ENCODE measurements around the gene MAP3K13. TPM values are rescaled to one million over a fixed set of nuclear protein-coding genes. Genes with fewer than 3 reads are reported as not detected.

Gene MAP3K13
- total and polyA plus RNA-seq, 2 of the 13 experiments (the other 11 are each of a cell fraction or from before 2014, with no cell fraction given) = 24.2 to 26.5 TPM

DNA sequence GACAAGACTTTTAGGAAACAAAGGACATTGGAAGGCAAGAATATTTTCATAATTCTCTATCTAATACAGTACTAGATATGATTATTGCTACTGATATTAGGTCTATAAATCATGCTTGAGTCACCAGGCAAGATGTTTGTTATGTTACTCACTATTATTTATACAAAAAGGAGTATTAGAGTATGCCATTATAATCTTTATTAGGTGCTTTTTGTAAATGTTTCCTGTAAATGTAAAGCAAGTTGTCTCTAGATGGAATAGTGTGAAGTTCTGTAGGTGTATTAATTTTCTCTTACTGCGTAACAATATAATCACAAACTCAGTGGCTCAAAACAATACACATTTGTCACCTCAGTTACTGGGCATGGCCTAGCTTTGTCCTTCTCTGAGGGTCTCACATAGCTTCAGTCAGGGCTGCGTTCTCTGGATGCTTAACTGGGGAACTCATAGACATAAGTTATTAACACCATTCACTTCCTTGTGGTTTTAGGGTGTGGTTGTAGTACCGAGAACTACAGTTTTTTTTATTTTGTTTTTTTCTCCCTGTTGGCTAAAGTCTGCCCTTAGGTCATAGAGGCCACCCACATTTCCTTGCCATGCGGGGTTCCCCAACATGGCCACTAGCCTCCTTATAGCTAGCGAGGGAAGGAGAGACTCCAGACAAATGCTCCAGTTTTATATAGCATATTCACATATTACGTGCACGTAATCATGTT lies 20.3 kb upstream of the MAP3K13 start:
- in situ Hi-C loops (cut with HindIII; ENCODE audit: extremely low pct_ligation_motif_present, low pct_unique_long_range_greater_than_20kb) (no loop called here), intact Hi-C loops (cut with micrococcal nuclease; ENCODE audit: unreplicated experiment) (no loop called here)
- DNase-seq (ENCODE audit: low spot score) = no peak
- no peak for ATAC-seq
- TF ChIP-seq PCBP1 (IDR thresholded peaks at IDR 0.05; ENCODE audit: borderline replicate concordance, low read depth, low read length) = no peak
- no peak for TF ChIP-seq SRSF4 (IDR thresholded peaks at IDR 0.05; ENCODE audit: low read depth, low read length, poor library complexity, severe bottlenecking)
- TF ChIP-seq TBX2 (CRISPR knock-in tag; IDR thresholded peaks at IDR 0.05; ENCODE audit: borderline replicate concordance) = no peak
- TF ChIP-seq SIN3B (IDR thresholded peaks at IDR 0.05; ENCODE audit: low read length) = no peak
- TF ChIP-seq ZBTB20 (CRISPR knock-in tag; IDR thresholded peaks at IDR 0.05; ENCODE audit: borderline replicate concordance, low read depth) = no peak
- TF ChIP-seq, protein P1, sequence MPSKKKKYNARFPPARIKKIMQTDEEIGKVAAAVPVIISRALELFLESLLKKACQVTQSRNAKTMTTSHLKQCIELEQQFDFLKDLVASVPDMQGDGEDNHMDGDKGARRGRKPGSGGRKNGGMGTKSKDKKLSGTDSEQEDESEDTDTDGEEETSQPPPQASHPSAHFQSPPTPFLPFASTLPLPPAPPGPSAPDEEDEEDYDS (CRISPR knock-in tag; IDR thresholded peaks at IDR 0.05) = no peak
- TF ChIP-seq ZMYM2 (CRISPR knock-in tag; IDR thresholded peaks at IDR 0.05) = no peak
- H3K9ac ChIP-seq (ENCODE audit: insufficient read depth, low read depth, low read length) = no peak overlapping the region
- ChIA-PET CTCF (ENCODE audit: low intra/inter-chr PET ratio, low total read pairs) (no interaction called here), POLR2A (no interaction called here)
- H3K79me2 ChIP-seq (ENCODE audit: insufficient read depth, low read length) = peaks cover 56% of the 10 kb centered on the region
- peaks cover 1 to 8% of the 10 kb centered on the region in 2 experiments; a peak in 3 of 5 replicates for H3K36me3 ChIP-seq (replicated peaks in 1 of 2; ENCODE audit: control insufficient read depth in 1 of 2, insufficient read depth in 2 of 2, low read length in 2 of 2)
- 97% methylated on average over 7 of the region's 7 CpGs for WGBS (ENCODE audit: low lambda C conversion rate)
- no peaks in the 10 kb centered on the region for H3K9me3 ChIP-seq (ENCODE audit: low read length)
- no peak overlapping the region for H3K4me2 ChIP-seq (ENCODE audit: low read depth, low read length)
- H3K27me3 ChIP-seq (ENCODE audit: control insufficient read depth in 1 of 2, insufficient read depth in 2 of 2, low read length in 2 of 2) = no peaks in the 10 kb centered on the region
- no peak overlapping the region for H2AFZ ChIP-seq (ENCODE audit: low read length)
- H3K4me3 ChIP-seq (replicated peaks in 1 of 3; ENCODE audit: insufficient read depth in 1 of 3, low read depth in 2 of 3, low read length in 3 of 3) = no peak overlapping the region
- BruUV-seq (replicated peaks) = no TSS peak
- no peak for FAIRE-seq
- H3K27ac ChIP-seq (ENCODE audit: extremely low read length, insufficient read depth, low read length) = no peak overlapping the region
- peaks cover 10% of the 10 kb centered on the region for H3K4me1 ChIP-seq (ENCODE audit: insufficient read depth, low read length)
- no peaks in the 10 kb centered on the region for H4K20me1 ChIP-seq (ENCODE audit: insufficient read depth, low read length)

DNA sequence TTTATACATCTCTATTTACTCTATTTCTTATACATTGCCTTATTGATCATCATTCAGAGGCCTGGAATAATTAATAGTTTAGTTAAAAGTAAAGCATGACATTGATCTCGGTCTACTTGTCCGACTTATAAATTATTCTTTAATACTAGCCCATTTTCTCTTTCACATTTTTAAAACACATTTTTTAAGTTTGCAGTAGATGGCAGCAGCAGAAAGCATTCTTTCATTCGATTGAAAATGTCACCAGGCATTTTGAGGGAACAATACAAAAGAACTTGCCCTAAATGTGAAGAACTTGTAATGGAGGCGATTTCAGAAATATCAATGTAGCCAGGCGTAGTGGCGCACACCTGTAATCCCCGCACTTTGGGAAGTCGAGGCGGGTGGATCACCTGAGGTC lies 15.5 kb upstream of the MAP3K13 start:
- H3K4me3 ChIP-seq (replicated peaks in 1 of 3; ENCODE audit: insufficient read depth in 1 of 3, low read depth in 2 of 3, low read length in 3 of 3) = no peak overlapping the region
- intact Hi-C loops (cut with micrococcal nuclease; ENCODE audit: unreplicated experiment) (no loop called here), in situ Hi-C loops (cut with HindIII; ENCODE audit: extremely low pct_ligation_motif_present, low pct_unique_long_range_greater_than_20kb) (no loop called here)
- H3K9me3 ChIP-seq (ENCODE audit: low read length) = no peaks in the 10 kb centered on the region
- H3K27ac ChIP-seq (ENCODE audit: extremely low read length, insufficient read depth, low read length) = no peak overlapping the region
- H3K36me3 ChIP-seq (replicated peaks in 1 of 2; ENCODE audit: control insufficient read depth in 1 of 2, insufficient read depth in 2 of 2, low read length in 2 of 2) = peaks cover 0 to 10% of the 10 kb centered on the region in 2 experiments; a peak in 3 of 5 replicates
- no peak overlapping the region for H2AFZ ChIP-seq (ENCODE audit: low read length)
- ChIA-PET POLR2A (no interaction called here), CTCF (ENCODE audit: low intra/inter-chr PET ratio, low total read pairs) (no interaction called here)
- no peaks in the 10 kb centered on the region for H4K20me1 ChIP-seq (ENCODE audit: insufficient read depth, low read length)
- H3K79me2 ChIP-seq (ENCODE audit: insufficient read depth, low read length) = peaks cover 37% of the 10 kb centered on the region
- H3K27me3 ChIP-seq (ENCODE audit: control insufficient read depth in 1 of 2, insufficient read depth in 2 of 2, low read length in 2 of 2) = no peaks in the 10 kb centered on the region
- H3K4me2 ChIP-seq (ENCODE audit: low read depth, low read length) = no peak overlapping the region
- FAIRE-seq = no peak
- ATAC-seq = no peak
- H3K9ac ChIP-seq (ENCODE audit: insufficient read depth, low read depth, low read length) = no peak overlapping the region
- no peaks in the 10 kb centered on the region for H3K4me1 ChIP-seq (ENCODE audit: insufficient read depth, low read length)
- no peak for DNase-seq (ENCODE audit: low spot score)
- no TSS peak for BruUV-seq (replicated peaks)
- 96% methylated on average over 9 of the region's 9 CpGs for WGBS (ENCODE audit: low lambda C conversion rate)
- no peak for TF ChIP-seq SMARCC2 (IDR thresholded peaks at IDR 0.05)
- no peak for TF ChIP-seq ZNF747 (CRISPR knock-in tag; IDR thresholded peaks at IDR 0.05; ENCODE audit: borderline replicate concordance)
- TF ChIP-seq FOXM1 (CRISPR knock-in tag; IDR thresholded peaks at IDR 0.05) = no peak
- TF ChIP-seq ETV5 (CRISPR knock-in tag; IDR thresholded peaks at IDR 0.05; ENCODE audit: borderline replicate concordance) = no peak
- TF ChIP-seq ZNF468 (CRISPR knock-in tag; IDR thresholded peaks at IDR 0.05) = no peak
- no peak for TF ChIP-seq SALL2 (CRISPR knock-in tag; IDR thresholded peaks at IDR 0.05)
- no peak for TF ChIP-seq CC2D1A (CRISPR knock-in tag; IDR thresholded peaks at IDR 0.05)
- no peak for TF ChIP-seq TCF12 (IDR thresholded peaks at IDR 0.05)
- no peak for TF ChIP-seq TCF12 (CRISPR knock-in tag; IDR thresholded peaks at IDR 0.05)
- no peak for TF ChIP-seq POLR2G (IDR thresholded peaks at IDR 0.05; ENCODE audit: low read depth, low read length)
- TF ChIP-seq PTBP1 (IDR thresholded peaks at IDR 0.05; ENCODE audit: low read depth, low read length, poor library complexity, severe bottlenecking) = no peak
- TF ChIP-seq, protein P2, sequence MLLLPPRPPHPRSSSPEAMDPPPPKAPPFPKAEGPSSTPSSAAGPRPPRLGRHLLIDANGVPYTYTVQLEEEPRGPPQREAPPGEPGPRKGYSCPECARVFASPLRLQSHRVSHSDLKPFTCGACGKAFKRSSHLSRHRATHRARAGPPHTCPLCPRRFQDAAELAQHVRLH (CRISPR knock-in tag; IDR thresholded peaks at IDR 0.05; ENCODE audit: borderline replicate concordance, low read depth) = no peak
- no peak for TF ChIP-seq MLX (CRISPR knock-in tag; IDR thresholded peaks at IDR 0.05)

Data from HepG2 (cell line).